K562 (cell line): ENCODE measurements around the gene FAM234A. TPM values are rescaled to one million over a fixed set of nuclear protein-coding genes. Genes with fewer than 3 reads are reported as not detected.

Experiments used
- ATAC-seq: fragments of 200-7000 bp; cut with Tn5 transposase; 3 replicates; pipeline ENCODE4 v1.9.1; 2020; ENCODE audit warnings: moderate library complexity
- BruUV-seq: library from RNA; stranded (reverse); fragments of 400-500 nt; replicated peaks from 2 replicates; lab custom pipeline; 2021; lab: Mats Ljungman, UMichigan
- CTCF ChIA-PET: fragments of 300-600 bp; formaldehyde crosslinking; extraction: SDS; loops from one replicate; lab custom pipeline; 2021; ENCODE audit warnings: low intra/inter-chr PET ratio; lab: Yijun Ruan, JAX
- POLR2A ChIA-PET: fragments of 300-600, 350-650 bp; sonication (Branson Sonifier 250); formaldehyde crosslinking; extraction: SDS; loops from one replicate; lab custom pipeline; 2021; ENCODE audit warnings: antibody characterized with exemption, inconsistent platforms; lab: Yijun Ruan, JAX
- DNase-seq, 4 experiments: peaks; one replicate each; pipeline versions ENCODE4 v3.0.0 to v3.0.0-alpha.2; 2011 to 2018; ENCODE audit warnings: low spot score in 3 of 4, mixed read lengths in 3 of 4; ENCODE audit errors: extremely low read depth in 1 of 4
- FAIRE-seq: peaks from 2 replicates; lab custom pipeline; 2011; peaks lifted over from hg19 to GRCh38; lab: Jason Lieb, UNC
- H2AFZ ChIP-seq: 2 replicates; pipeline ENCODE4 v1.6.0; 2011; ENCODE audit warnings: low read depth, low read length, control low read depth, inconsistent platforms
- H3K27ac ChIP-seq: fragments of 200-600 bp; 3 replicates; pipeline ENCODE4 v1.8.0; 2011; ENCODE audit warnings: low read depth, mild to moderate bottlenecking, control low read depth, inconsistent platforms, low read length, moderate library complexity, mixed read lengths; ENCODE audit errors: extremely low read depth
- H3K27me3 ChIP-seq, 2 experiments: fragments of 300-600 bp in 1 of 2; 2 replicates in 1 of 2; 3 replicates in 1 of 2; pipeline versions ENCODE4 v1.6.0 to v1.8.0; 2011; ENCODE audit warnings: inconsistent platforms in 2 of 2, low read length in 2 of 2, mild to moderate bottlenecking in 1 of 2, mixed read lengths in 1 of 2, moderate library complexity in 1 of 2; ENCODE audit not compliant: control insufficient read depth in 2 of 2, insufficient read depth in 2 of 2
- H3K36me3 ChIP-seq: fragments of 300-600 bp; 3 replicates; pipeline ENCODE4 v1.8.0; 2011; ENCODE audit warnings: mild to moderate bottlenecking, low read length, inconsistent platforms; ENCODE audit not compliant: control insufficient read depth, insufficient read depth
- H3K4me1 ChIP-seq, 2 experiments: fragments of 200-600 bp in 1 of 2; replicated peaks in 1 of 2; 2 replicates in 1 of 2; 3 replicates in 1 of 2; pipeline versions ENCODE4 v1.5.1 to v1.8.0; 2011; ENCODE audit warnings: inconsistent platforms in 2 of 2, low read length in 2 of 2, mild to moderate bottlenecking in 1 of 2, mixed read lengths in 1 of 2, moderate library complexity in 1 of 2; ENCODE audit not compliant: control insufficient read depth in 2 of 2, insufficient read depth in 2 of 2
- H3K4me2 ChIP-seq: 2 replicates; pipeline ENCODE4 v1.6.1; 2011; ENCODE audit warnings: low read length, control low read depth, inconsistent platforms, mixed read lengths; ENCODE audit not compliant: insufficient read depth
- H3K4me3 ChIP-seq: fragments of 200-600 bp; sonication (generic), shearing (Covaris generic); 2 replicates; pipeline ENCODE4 v1.5.1; 2016; ENCODE audit warnings: control low read depth, inconsistent platforms
- H3K79me2 ChIP-seq: fragments of 200-600 bp; 3 replicates; pipeline ENCODE4 v1.8.0; 2011; ENCODE audit warnings: low read length, inconsistent platforms; ENCODE audit not compliant: control insufficient read depth, insufficient read depth
- H3K9ac ChIP-seq, 2 experiments: 2 replicates each; pipeline versions ENCODE4 v1.6.0 to v1.6.1; 2011; ENCODE audit warnings: low read depth in 2 of 2, low read length in 2 of 2, control low read depth in 1 of 2, inconsistent platforms in 1 of 2, mild to moderate bottlenecking in 1 of 2, mixed read lengths in 1 of 2; ENCODE audit not compliant: insufficient read depth in 1 of 2
- H3K9me1 ChIP-seq: one replicate; pipeline ENCODE4 v1.6.0; 2011; ENCODE audit warnings: inconsistent platforms, mild to moderate bottlenecking, low read length, moderate library complexity; ENCODE audit not compliant: control insufficient read depth, insufficient read depth
- H3K9me3 ChIP-seq: replicated peaks from 2 replicates; pipeline ENCODE4 v1.5.1; 2011; ENCODE audit warnings: low read depth, low read length, inconsistent platforms; ENCODE audit not compliant: control insufficient read depth, insufficient read depth
- H4K20me1 ChIP-seq: replicated peaks from 2 replicates; pipeline ENCODE4 v1.6.1; 2011; ENCODE audit warnings: low read length, inconsistent platforms, mixed read lengths; ENCODE audit not compliant: control insufficient read depth, insufficient read depth
- DNMT1 ChIP-seq: fragments of 450-650 bp; IDR thresholded peaks from 2 replicates; pipeline ENCODE4 v1.6.1; 2016; ENCODE audit warnings: antibody characterized with exemption, mild to moderate bottlenecking
- MTA1 ChIP-seq: fragments of 450-650 bp; IDR thresholded peaks from 2 replicates; pipeline ENCODE4 v1.6.1; 2017; ENCODE audit warnings: borderline replicate concordance
- NCOA2 ChIP-seq, 2 experiments: fragments of 450-650 bp; IDR thresholded peaks; 2 replicates each; pipeline ENCODE4 v1.6.1; 2018; ENCODE audit warnings: mild to moderate bottlenecking in 2 of 2, moderate library complexity in 1 of 2; ENCODE audit not compliant: partially characterized antibody in 2 of 2
- POLR2G ChIP-seq: fragments of 200-400 bp; formaldehyde crosslinking; IDR thresholded peaks from 2 replicates; pipeline ENCODE4 v1.6.1; 2017; ENCODE audit warnings: low read depth, mild to moderate bottlenecking, antibody characterized with exemption, low read length, moderate library complexity
- ZNF347 ChIP-seq: fragments of 450-650 bp; formaldehyde crosslinking; IDR thresholded peaks from 2 replicates; pipeline ENCODE4 v1.4.0; 2020; ENCODE audit warnings: low read depth, mild to moderate bottlenecking, moderate library complexity
- WGBS: fragments of 100-300 bp; shearing (Covaris generic); methylation state at CpG from one replicate; pipeline ENCODE4 v1.1.6; 2016; ENCODE audit warnings: low coverage, mixed read lengths; ENCODE audit not compliant: insufficient coverage; ENCODE audit errors: missing lambda C conversion rate; 5-methylcytosine and 5-hydroxymethylcytosine counted together
- in situ Hi-C: fragments of 300-500 bp; cut with MboI; formaldehyde crosslinking; loops from 4 replicates; pipeline ENCODE4 v1.15.0; 2018; ENCODE audit warnings: inconsistent platforms, mixed read lengths
- intact Hi-C: fragments of 100-400 bp; cut with micrococcal nuclease; formaldehyde crosslinking; loops from 2 replicates; pipeline ENCODE4 v1.14.2; 2022
- polyA plus RNA-seq, 8 experiments: library from polyadenylated mRNA; depleted of rRNA in 4 of 8; stranded (reverse) in 5 of 8; unstranded in 3 of 8; fragments of >200 nt; fragmentation: Nextera tagmentation in 2 of 8; fragmentation: Illumina TruSeq in 1 of 8; extraction: Ambion mirVana in 2 of 8; extraction: Trizol in 1 of 8; gene quantifications; 2 replicates each; pipeline versions ENCODE4 v1.2.1 to v1.2.3, GENCODE V29; 2011 to 2014; ENCODE audit warnings: inconsistent platforms in 1 of 8, missing spikeins in 1 of 8
- total RNA-seq, 7 experiments: library from RNA; depleted of rRNA in 6 of 7; stranded (reverse); fragments of >200 nt in 6 of 7; fragmentation: Illumina TruSeq in 2 of 7; extraction: Trizol in 2 of 7; gene quantifications; 2 replicates each; pipeline versions ENCODE4 v1.2.1 to v1.2.3, GENCODE V29; 2011 to 2021; ENCODE audit warnings: low replicate concordance in 1 of 7
- TF ChIP-seq, protein P1 (sequence below), 2 experiments: fragments of 450-650 bp; IDR thresholded peaks; 2 replicates each; pipeline ENCODE4 v1.6.1; 2018; ENCODE audit warnings: mild to moderate bottlenecking in 2 of 2, low read depth in 1 of 2; ENCODE audit not compliant: partially characterized antibody in 2 of 2

FAM234A gene
- total and polyA plus RNA-seq, 9 of the 15 experiments (the other 6 are each of a cell fraction or from before 2014, with no cell fraction given): 1.0 to 47.9 (median 15.0) TPM

DNA sequence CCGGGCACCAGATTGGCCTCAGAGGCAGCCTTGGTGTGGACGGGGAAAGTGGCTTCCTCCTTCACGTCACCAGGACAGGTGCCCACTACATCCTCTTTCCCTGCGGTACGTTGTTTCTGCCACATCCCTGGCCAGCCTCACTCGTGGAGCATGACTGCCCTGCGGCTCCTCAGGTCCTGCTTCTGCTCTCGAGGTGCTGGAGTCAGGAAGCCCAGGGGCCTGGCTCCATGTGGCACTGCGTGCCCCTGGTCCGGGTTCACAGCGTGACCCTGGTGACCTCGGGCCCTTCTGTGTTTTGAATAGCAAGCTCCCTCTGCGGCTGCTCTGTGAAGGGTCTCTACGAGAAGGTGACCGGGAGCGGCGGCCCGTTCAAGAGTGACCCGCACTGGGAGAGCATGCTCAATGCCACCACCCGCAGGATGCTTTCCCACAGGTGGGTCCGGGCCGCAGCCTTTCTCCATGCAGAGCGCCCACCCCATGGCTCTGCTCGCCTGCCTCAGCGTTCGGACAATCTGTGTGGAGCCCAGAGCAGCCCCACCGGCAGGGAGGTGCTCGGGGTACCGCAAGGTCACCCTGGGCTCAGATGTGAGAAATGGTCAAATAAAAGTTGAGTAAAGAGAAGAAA is 27.6 kb downstream of the FAM234A start:
- intact Hi-C loops: no loop called here
- ChIA-PET CTCF (no interaction called here), POLR2A (no interaction called here)
- H3K4me1 ChIP-seq: peaks cover 13 to 62% of the 10 kb centered on the region in 2 experiments; a peak in 4 of 5 replicates
- peak; percentile 42 for TF ChIP-seq POLR2G
- TF ChIP-seq MTA1: no peak
- TF ChIP-seq DNMT1: no peak
- no peak for TF ChIP-seq NCOA2 (IDR thresholded peaks at IDR 0.05; ENCODE audit: partially characterized antibody in 2 of 2)
- TF ChIP-seq, protein P1, sequence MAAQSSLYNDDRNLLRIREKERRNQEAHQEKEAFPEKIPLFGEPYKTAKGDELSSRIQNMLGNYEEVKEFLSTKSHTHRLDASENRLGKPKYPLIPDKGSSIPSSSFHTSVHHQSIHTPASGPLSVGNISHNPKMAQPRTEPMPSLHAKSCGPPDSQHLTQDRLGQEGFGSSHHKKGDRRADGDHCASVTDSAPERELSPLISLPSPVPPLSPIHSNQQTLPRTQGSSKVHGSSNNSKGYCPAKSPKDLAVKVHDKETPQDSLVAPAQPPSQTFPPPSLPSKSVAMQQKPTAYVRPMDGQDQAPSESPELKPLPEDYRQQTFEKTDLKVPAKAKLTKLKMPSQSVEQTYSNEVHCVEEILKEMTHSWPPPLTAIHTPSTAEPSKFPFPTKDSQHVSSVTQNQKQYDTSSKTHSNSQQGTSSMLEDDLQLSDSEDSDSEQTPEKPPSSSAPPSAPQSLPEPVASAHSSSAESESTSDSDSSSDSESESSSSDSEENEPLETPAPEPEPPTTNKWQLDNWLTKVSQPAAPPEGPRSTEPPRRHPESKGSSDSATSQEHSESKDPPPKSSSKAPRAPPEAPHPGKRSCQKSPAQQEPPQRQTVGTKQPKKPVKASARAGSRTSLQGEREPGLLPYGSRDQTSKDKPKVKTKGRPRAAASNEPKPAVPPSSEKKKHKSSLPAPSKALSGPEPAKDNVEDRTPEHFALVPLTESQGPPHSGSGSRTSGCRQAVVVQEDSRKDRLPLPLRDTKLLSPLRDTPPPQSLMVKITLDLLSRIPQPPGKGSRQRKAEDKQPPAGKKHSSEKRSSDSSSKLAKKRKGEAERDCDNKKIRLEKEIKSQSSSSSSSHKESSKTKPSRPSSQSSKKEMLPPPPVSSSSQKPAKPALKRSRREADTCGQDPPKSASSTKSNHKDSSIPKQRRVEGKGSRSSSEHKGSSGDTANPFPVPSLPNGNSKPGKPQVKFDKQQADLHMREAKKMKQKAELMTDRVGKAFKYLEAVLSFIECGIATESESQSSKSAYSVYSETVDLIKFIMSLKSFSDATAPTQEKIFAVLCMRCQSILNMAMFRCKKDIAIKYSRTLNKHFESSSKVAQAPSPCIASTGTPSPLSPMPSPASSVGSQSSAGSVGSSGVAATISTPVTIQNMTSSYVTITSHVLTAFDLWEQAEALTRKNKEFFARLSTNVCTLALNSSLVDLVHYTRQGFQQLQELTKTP (IDR thresholded peaks at IDR 0.05; ENCODE audit: low read depth in 1 of 2, partially characterized antibody in 2 of 2): no peak
- no peak for TF ChIP-seq ZNF347 (CRISPR knock-in tag)
- TF ChIP-seq, all 486 proteins: peak for 1
- no peak overlapping the region for H3K4me2 ChIP-seq
- in situ Hi-C loops: no loop called here
- no peak overlapping the region for H3K27ac ChIP-seq
- ATAC-seq: no peak
- no peak for DNase-seq
- H2AFZ ChIP-seq: no peak overlapping the region
- no peak overlapping the region; a peak in 1 of 4 replicates for H3K9ac ChIP-seq
- no peaks in the 10 kb centered on the region; the same call in 1 of the 2 replicates for H4K20me1 ChIP-seq
- H3K4me3 ChIP-seq: no peak overlapping the region
- H3K9me1 ChIP-seq: peaks cover 4% of the 10 kb centered on the region
- BruUV-seq: no TSS peak
- no peaks in the 10 kb centered on the region for H3K79me2 ChIP-seq
- H3K36me3 ChIP-seq: peaks cover 21% of the 10 kb centered on the region; the same call in 2 of the 3 replicates
- no peaks in the 10 kb centered on the region for H3K27me3 ChIP-seq
- no peaks in the 10 kb centered on the region for H3K9me3 ChIP-seq
- WGBS: 92% methylated on average over 27 of the region's 29 CpGs
- no peak for FAIRE-seq
